Uterus (tissue), 2 donors: ENCODE results near the gene TOX3.

Experiments
- POLR2A ChIP-seq, 2 donors: fragments of 450-650 bp; IDR thresholded peaks; one replicate each; pipeline ENCODE4 v1.6.1; 2016; ENCODE audit warnings: antibody characterized with exemption in 2 of 2, mild to moderate bottlenecking in 1 of 2, moderate library complexity in 1 of 2
- TF ChIP-seq, protein P1 (sequence below), 4 experiments: fragments of 200-600 bp in 2 of 4; fragments of 450-650 bp in 2 of 4; sonication (generic) in 2 of 4; IDR thresholded peaks; one replicate each; pipeline ENCODE4 v1.5.1; 2016 to 2019; ENCODE audit warnings: antibody characterized with exemption in 4 of 4, mild to moderate bottlenecking in 2 of 4, moderate library complexity in 1 of 4

DNA sequence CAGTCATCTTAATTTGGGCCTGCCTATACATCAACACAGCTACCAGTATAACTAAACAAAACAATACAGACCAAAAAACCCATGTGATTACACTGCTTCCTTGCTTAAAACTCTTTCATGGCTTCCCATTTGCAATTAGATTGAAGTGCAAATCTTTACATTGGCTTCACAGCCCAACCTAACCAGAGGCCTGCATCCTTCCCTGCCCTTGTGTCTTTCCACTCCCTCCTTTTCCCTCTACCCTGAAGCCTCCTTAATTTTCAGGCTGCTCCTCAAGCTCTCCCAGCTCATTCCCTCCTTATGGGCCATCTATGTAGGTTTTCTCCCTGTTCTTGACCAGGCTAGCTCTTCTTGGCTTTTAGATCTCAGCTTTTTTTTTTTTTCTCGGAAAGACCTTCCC is 147.8 kb downstream of the TOX3 start:
- TF ChIP-seq POLR2A (IDR thresholded peaks at IDR 0.05), result no peak
- TF ChIP-seq, protein P1, sequence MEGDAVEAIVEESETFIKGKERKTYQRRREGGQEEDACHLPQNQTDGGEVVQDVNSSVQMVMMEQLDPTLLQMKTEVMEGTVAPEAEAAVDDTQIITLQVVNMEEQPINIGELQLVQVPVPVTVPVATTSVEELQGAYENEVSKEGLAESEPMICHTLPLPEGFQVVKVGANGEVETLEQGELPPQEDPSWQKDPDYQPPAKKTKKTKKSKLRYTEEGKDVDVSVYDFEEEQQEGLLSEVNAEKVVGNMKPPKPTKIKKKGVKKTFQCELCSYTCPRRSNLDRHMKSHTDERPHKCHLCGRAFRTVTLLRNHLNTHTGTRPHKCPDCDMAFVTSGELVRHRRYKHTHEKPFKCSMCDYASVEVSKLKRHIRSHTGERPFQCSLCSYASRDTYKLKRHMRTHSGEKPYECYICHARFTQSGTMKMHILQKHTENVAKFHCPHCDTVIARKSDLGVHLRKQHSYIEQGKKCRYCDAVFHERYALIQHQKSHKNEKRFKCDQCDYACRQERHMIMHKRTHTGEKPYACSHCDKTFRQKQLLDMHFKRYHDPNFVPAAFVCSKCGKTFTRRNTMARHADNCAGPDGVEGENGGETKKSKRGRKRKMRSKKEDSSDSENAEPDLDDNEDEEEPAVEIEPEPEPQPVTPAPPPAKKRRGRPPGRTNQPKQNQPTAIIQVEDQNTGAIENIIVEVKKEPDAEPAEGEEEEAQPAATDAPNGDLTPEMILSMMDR (IDR thresholded peaks at IDR 0.05), result no peak
